Measurements from ENCODE around the gene NOXO1. TPM values are rescaled to one million over a fixed set of nuclear protein-coding genes. Genes with fewer than 3 reads are reported as not detected.
"Not testable (repeated sequence)": the region's sequence is repeated elsewhere in the genome, so short reads cannot be mapped to it uniquely, and the experiment has no call there.

NOXO1 gene
- polyA plus RNA-seq, 3 donors = 0.90 to 1.2 (median 1.00) TPM

GRCh38 chr16:2013527-2013926 lies 32.3 kb upstream of the NOXO1 start:
- DNase-seq = no peak

DNA sequence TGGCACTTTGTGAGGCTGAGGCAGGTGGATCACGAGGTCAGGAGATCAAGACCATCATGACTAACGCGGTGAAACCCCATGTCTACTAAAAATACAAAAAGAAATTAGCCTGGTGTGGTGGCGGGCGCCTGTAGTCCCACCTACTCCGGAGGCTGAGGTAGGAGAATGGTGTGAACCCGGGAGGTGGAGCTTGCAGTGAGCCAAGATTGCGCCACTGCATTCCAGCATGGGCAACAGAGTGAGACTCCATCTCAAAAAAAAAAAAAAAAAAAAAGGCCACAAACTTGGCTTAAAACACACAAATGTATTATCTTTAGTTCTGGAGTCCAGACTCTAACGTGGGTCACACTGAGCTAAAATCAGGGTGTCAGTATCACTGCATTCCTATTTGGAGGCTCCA lies 30.5 kb upstream of the NOXO1 start:
- DNase-seq = not testable (repeated sequence)

- DNase-seq = peak; percentile 87
Measured at GRCh38 chr16:2009791-2010510, 28.7 kb upstream of the NOXO1 start, which contains the start of gene ZNF598. TSS of gene ZNF598 (minus strand) at chr16:2009821.

- no peak for DNase-seq
Measured at GRCh38 chr16:2009164-2009711, 28.0 kb upstream of the NOXO1 start.

GRCh38 chr16:2008631-2009163 lies 27.4 kb upstream of the NOXO1 start:
- no peak for DNase-seq

DNA sequence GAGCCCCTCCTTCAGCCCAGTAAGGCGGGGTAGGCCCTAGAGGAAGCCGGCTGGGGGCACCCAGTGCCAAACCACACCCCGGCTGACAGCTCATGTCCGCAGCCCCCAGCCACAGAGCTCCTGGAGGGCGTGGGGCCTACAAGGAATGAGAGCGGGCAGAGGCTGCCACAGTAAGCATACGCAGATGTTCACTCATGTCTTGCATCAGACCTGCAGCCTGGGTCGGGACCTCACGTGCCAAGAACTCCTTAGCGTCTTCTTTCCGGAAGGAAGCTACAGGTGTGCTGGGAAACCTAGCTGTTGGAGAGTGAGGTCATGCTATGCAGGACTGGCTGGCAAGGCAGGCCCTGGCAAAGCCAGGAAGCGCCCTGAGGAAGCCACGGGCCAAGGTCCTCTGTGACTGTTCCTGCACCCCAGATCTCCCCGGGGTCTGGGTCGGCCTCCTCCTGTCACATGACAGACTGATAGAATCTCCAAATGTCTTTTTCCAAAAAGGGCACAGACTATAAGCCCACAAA lies 26.8 kb upstream of the NOXO1 start:
- DNase-seq = no peak

DNA sequence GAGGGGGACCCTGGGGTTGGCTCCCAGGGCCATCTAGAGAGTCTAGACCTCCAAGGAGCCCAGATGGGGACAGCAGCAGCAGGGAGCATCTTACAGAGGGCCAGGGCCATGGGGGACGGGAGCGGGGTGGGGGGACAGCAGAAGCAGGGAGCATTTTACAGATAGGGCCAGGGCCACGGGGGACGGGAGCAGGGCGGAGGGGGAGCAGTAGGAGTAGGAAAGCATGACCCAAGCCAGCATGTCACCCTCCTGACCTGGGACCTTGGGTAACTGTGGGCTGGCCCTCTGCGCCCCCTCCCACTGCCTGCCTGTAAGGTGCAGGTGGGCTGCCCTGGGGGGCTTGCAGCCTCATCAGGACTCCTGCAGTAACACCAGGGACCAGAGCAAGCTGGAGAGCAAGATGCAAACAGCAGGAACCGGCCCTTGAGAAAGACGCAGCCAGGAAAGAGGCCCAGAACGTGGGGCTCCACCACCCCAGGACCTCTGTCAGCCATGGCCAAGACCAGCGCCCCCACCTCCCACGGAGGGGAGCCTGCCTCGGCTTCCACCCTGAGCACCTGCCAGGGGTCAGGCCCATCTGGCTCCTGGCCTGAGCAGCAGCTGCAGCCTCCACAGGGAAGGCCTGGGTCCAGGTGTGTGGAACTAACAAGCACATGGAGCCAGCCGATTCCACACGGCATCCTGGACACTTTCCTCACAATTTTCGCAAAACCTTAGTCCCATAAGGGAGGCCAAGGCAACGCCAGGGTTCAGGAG lies 26.0 kb upstream of the NOXO1 start:
- DNase-seq = no peak

DNA sequence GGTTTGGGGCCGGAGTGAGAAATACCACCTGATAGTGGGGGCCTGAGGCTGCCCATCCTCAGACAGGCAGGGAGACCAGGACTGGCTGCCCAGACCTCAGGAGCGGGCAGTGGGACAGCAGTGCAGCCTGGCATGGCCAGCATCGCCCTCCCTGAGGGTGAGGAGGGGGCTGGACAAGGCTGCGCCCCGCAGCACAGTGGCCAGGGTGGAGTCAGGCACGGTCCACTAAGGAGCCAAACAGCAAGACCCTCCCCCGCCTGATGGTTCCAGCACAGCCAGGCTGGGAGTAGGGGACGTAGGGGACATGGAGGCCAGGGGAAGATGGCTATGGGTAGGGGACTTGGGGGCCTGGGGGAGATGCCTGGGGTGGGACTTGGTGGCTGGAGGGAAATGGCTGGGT lies 25.0 kb upstream of the NOXO1 start:
- DNase-seq = no peak

- DNase-seq = no peak
Measured at GRCh38 chr16:2005646-2006045, 24.4 kb upstream of the NOXO1 start.

GRCh38 chr16:2004795-2005517 lies 23.7 kb upstream of the NOXO1 start:
- DNase-seq = no peak

DNA sequence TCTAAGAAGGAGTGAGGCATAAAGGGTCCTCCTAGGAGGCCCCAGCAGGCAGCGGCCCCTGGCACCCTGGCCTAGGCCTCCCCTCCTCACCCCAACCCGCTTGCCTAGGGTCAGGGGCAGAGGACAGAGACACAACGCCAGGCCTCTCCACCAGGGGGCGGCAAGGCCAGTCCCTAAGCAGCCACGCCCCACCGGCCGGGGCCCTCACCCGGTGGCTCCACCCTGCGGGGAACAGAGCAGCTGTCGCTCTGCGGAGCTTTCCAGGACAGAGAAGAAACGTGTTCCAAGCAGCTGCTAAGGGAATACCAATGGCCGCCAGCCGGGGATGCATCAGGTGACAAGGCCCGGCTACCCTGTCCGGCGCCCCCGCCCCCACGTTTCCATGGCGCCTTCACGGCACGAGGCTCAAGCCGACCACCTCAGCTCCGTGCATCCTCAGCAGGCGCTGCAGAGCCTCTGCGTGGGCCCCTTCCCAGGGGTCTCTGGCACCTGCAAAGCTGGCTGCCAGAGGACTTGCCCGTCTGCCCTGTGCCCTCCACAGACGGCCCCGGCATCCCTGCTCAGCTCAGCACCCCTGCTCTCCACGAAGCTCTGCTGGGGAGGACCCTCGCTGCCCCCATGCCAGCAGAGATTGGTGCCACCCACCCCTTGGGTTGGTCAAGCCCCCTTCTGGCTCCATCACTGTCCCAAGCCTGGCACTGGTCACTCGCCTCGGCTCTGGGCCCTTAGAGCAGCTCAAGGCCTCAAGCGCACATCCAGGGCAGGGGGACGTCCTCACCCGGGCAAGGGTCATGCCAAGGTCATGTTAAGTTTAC lies 22.8 kb upstream of the NOXO1 start:
- DNase-seq = peak; percentile 88

DNA sequence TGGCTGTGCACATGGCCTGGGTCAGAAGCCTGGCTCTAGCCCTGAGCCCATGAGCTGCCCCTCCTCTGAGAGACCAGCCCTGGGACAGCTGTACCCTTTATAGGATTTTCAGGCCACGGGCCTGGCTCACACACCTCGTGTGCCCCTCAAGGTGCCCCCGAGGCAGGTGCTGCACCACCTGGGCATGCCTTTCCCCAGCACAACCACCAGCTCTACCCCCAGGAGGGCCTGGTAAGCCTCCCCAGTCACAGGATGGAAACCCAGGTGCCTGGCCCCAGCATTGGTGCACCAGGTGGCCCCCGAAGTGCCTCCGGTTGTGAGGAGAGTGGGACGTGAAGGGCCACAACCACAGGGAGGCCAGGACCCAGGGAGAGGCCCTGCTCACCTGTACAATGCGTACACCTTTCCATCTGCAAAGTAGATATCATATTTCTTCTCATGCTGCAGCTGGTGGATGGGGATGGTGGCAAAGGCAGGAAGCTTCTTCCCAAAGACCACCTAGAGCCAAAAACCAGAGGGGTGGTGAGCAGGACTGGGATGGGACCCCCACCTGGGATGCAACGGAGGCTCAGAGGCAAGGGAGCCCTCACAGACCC lies 22.1 kb upstream of the NOXO1 start:
- no peak for DNase-seq

DNA sequence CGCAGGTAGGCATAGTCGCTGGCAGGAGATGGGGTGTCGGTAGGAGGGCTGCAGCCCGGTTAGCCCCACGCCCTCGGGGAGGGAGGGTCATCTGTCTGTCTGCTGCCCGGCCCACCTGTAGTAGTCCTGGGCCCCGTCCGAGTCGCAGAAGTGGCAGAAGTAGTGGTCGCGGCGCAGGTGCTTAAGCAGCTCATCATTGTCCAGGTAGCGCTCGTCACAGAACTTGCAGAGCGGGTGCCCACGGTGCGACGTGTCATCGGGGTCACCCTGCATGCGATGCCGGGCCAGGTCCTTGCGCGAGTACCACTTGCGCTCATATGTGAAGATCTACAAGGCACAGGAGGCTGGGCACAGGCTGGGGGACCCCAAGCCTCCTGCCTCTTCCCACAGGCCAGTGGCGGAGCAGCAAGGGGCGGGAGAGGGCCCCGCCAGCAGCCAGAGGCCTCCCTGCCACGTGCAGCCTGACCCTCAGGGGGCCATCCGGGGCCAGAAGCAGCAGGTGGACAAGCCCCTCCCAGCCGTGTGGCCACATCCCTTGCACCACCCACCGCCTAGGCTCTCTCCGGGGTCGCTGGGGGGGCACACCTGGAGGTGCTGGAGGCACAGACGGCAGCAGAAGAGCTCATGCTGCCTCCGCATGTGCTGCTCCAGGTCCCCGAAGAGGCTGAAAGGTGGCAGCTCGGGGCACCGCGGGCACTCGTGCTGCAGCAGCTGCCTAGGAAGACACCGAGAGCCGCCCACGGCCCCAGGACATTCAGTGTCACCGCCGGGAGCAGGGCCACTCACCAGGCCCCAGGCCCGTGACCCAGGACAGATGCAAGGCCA lies 21.3 kb upstream of the NOXO1 start:
- DNase-seq = no peak

- no peak for DNase-seq
Measured at GRCh38 chr16:2001456-2002355, 20.4 kb upstream of the NOXO1 start.

GRCh38 chr16:2001035-2001434 lies 19.8 kb upstream of the NOXO1 start:
- no peak for DNase-seq

DNA sequence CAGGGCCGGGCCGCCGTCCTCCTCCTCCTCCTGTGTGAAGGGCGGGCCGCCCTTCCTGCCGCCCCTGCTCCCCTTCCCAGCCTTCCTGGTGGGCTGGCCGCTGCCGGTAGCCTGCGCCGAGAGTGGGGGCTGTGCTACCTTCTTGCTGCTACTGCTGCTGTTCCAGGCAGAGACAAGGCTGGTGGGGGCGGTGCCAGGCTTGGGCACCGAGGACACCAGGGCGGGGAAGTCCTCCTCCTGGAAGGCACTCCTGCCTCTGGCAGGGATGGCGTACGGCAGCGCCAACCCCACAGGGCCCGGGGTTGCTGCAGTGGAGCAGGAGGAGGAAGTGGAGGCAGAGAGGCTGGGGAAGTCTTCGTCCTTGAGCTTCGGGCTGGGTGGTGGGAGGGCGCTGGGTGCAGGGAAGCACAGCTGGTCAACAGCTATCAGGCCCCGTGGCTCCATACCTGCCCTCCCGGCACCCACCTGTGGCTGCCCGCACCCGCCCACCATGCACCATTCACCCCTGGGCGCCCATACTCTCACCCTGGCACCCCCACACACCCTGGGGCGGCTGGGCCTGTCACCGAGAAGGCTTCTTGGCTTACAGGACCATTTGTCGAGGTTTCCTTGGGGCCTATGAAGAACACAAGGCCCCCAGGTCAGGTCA lies 18.7 kb upstream of the NOXO1 start:
- DNase-seq = no peak

DNA sequence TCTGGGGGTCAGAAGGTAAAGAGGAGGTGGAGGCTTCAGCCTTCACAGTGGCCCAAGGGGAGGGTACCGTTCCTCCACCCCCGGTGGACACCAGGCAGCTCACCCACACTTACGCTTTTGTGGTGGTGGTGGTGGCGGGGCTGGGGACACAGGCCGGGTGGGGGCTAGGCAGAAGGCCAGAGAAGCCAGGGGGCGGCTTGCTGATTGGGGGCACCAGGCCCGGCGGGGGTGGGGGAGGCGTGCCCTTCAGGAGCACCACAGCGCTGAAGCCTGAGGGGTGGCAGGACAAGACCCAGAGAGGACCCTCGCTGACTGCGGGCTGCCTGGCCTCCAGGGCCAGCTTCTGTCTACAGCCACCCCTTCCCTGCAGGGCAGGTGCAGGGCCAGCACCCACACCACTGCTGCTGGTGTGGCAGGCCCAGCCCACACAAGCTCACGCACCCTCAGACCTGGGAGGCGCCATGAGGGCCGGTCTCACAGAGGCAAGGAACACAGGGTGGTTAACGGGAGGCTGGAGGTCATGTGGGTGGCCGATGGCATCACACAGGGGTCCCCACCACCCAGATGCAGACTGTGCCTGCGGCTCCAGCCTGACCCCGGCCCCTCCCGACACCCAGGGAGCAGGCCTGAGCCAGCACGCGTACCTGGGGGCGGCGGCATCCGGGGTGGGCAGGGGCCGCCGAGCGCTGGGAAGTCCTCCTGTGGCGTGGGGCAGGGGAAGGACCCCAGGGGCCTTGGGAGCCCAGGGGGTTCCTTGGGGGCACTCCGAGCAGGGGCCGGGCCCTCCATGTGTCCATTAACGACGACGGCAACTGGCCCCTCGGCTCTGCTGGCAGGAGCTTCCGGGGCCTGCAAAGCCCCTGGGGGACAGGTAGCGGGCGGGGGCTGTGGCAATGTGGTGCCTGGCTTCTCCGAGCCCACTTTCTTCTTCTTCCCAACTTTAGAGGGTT lies 17.9 kb upstream of the NOXO1 start:
- DNase-seq = no peak

All from renal pelvis (tissue), 4 donors.